Ureter (tissue), 1 donor: ENCODE measurements around the gene TSPAN10. TPM values are rescaled to one million over a fixed set of nuclear protein-coding genes. Genes with fewer than 3 reads are reported as not detected.

Experiments used
- DNase-seq: peaks from one replicate; pipeline ENCODE4 v3.0.0-alpha.2; 2020; ENCODE audit warnings: low spot score
- total RNA-seq: library from RNA; stranded (reverse); gene quantifications from one replicate; pipeline ENCODE4 v1.2.4, GENCODE V29; 2023
- donor health status: DM: yes; HTN: yes; CAD: no.

Gene TSPAN10
- total RNA-seq, 1 donor from 2014 or later, result 2.5 TPM

DNA sequence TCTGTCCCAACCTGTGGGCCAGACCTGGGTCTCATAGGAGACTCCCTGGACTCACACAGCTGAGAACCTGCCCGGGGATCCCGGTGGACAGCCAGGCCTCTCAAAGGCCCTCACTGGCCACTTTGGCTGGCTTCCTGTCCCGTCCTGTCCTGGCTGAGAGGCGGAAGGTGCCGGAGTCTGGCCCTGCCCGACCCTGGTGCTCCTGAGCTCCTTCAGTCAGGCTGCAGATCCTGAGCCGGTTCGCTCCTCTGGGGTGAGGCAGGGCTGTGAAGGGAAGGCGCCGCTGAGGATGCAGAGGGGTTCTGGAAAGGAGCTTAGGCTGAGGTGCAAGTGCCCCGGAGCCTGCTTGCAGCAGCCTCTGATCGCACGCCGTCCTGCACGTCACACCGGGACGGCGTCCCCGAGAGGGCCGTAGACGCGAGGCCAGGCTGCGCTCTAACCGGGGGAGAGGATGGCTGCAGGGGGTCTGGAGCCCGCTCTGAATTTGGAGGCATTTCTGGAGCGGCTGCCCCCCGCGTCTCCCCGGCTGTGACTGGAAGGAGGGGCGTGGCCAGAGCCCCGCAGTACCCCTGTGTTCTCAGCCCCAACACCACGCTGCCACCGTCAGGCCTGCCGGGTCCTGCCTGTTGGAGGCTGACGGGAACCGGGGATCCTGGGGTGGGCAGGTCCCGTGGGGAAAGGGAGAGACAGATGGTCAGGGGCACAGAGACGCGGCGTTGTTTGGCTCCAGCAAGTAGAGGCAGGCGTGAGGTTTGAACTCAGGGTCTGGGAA lies 51.0 kb downstream of the TSPAN10 start:
- no peak for DNase-seq

DNA sequence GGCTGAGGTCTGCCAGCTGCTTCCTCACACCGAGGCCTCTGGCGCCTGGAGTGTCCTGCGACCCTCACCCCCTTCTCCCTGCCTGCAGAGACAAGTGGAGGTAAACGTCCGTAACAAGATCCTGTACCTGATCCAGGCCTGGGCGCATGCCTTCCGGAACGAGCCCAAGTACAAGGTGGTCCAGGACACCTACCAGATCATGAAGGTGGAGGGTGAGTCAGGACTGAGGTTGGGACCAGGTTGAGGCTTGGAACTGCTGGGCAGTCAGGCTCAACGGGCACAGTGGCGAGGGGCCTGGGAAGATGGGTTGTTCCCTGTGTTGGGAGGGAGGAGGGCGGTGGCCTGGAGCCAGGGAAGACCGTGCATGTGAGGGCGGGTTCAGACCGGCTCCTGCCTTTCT lies 51.6 kb downstream of the TSPAN10 start:
- no peak for DNase-seq

GRCh38 chr17:81690066-81690465 lies 53.1 kb downstream of the TSPAN10 start:
- DNase-seq, result no peak

GRCh38 chr17:81690549-81690948 lies 53.6 kb downstream of the TSPAN10 start:
- DNase-seq, result no peak

DNA sequence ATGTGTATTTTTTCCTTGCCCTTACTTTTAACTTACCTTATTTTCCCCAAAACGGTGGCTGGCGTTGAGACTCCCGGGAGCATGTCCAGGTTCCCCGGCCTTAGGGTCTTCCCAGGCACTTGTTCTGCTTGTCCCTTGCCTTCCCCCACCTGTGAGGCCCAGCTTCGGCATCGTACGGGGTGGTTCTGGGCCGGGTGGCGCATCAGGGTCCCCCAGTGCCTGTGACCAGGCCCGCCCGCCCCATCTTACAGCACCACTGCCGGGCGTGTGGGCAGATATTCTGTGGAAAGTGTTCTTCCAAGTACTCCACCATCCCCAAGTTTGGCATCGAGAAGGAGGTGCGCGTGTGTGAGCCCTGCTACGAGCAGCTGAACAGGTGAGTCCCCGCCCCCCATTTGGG lies 54.2 kb downstream of the TSPAN10 start:
- DNase-seq, result no peak

- DNase-seq, result no peak
Observed at GRCh38 chr17:81691608-81692007, 54.6 kb downstream of the TSPAN10 start.

DNA sequence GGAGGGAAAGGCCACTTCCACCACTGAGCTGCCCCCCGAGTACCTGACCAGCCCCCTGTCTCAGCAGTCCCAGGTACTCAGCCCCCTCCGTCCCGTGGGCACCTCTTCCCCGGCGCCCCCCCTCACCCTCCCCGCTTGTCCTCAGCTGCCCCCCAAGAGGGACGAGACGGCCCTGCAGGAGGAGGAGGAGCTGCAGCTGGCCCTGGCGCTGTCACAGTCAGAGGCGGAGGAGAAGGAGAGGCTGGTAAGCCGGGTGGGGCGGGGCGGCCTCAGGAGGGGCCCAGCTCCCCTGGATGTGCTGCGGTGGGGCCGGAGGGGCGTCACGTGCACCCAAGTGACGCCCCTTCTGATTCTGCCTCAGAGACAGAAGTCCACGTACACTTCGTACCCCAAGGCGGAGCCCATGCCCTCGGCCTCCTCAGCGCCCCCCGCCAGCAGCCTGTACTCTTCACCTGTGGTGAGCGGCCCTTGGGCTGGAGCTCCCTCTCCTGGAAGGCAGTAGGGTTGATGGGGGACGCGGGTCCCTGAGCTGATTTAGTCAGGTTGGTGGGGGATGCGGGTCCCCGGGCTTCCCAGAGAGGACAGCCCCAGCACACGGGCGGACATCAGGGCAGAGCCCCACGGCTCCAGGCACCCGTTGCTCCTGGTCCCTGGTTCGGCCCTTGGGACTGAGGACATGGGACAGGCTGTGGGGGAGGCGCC lies 56.7 kb downstream of the TSPAN10 start:
- DNase-seq, result no peak

DNA sequence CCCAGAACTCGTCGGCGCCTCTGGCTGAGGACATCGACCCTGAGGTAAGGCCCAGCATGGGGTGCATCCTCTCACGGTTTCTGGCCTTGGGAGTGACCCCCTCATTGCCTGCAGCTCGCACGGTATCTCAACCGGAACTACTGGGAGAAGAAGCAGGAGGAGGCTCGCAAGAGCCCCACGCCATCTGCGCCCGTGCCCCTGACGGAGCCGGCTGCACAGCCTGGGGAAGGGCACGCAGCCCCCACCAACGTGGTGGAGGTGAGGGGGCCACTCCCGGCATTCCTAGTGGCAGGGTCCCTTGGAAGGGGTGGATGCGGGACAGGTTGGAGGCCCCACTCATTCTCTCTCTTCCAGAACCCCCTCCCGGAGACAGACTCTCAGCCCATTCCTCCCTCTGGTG lies 57.8 kb downstream of the TSPAN10 start:
- no peak for DNase-seq

- no peak for DNase-seq
Observed at GRCh38 chr17:81695211-81695610, 58.2 kb downstream of the TSPAN10 start.

DNA sequence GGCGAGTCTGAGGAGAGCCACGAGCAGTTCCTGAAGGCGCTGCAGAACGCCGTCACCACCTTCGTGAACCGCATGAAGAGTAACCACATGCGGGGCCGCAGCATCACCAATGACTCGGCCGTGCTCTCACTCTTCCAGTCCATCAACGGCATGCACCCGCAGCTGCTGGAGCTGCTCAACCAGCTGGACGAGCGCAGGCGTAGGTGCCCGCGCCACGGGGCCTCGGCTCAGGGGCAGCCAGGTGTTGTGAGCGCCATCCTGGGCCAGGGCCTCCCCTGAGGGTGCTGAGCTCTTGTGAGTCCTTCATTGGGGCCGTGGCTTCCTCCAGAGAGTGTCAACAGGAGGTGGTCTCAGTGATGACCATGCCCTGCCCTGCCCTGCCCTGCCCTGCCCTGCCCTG lies 58.8 kb downstream of the TSPAN10 start:
- DNase-seq, result no peak

GRCh38 chr17:81696218-81696941 lies 59.4 kb downstream of the TSPAN10 start:
- DNase-seq, result no peak

GRCh38 chr17:81697261-81698044 lies 60.5 kb downstream of the TSPAN10 start:
- DNase-seq, result no peak

Other genes with a start within 250 kb of the TSPAN10 start
- gene BAHCC1, start 241.7 kb upstream of the TSPAN10 start, total RNA-seq, result 23.7 TPM
- 3,857 TPM for gene ACTG1, start 124.4 kb upstream of the TSPAN10 start, total RNA-seq
- 4.2 TPM for gene FSCN2, start 108.8 kb upstream of the TSPAN10 start, total RNA-seq
- gene FAAP100, start 84.8 kb upstream of the TSPAN10 start, total RNA-seq, result 37.1 TPM
- gene NPLOC4, start 84 bp upstream of the TSPAN10 start, total RNA-seq, result 106 TPM
- gene PDE6G, start 19.3 kb downstream of the TSPAN10 start, total RNA-seq, result not detected
- 31.4 TPM for gene OXLD1, start 29.4 kb downstream of the TSPAN10 start, total RNA-seq
- gene CCDC137, start 29.5 kb downstream of the TSPAN10 start, total RNA-seq, result 19.2 TPM
- 35.5 TPM for gene ARL16, start 46.6 kb downstream of the TSPAN10 start, total RNA-seq
- gene HGS, start 46.8 kb downstream of the TSPAN10 start, total RNA-seq, result 101 TPM
- gene MRPL12, start 66.2 kb downstream of the TSPAN10 start, total RNA-seq, result 59.8 TPM
- gene SLC25A10, start 75.1 kb downstream of the TSPAN10 start, total RNA-seq, result 33.1 TPM
- gene GCGR, start 167.0 kb downstream of the TSPAN10 start, total RNA-seq, result not detected
- 73.6 TPM for gene MCRIP1, start 196.1 kb downstream of the TSPAN10 start, total RNA-seq
- not detected for gene PPP1R27, start 197.9 kb downstream of the TSPAN10 start, total RNA-seq
- 665 TPM for gene P4HB, start 223.3 kb downstream of the TSPAN10 start, total RNA-seq
- 498 TPM for gene ARHGDIA, start 234.1 kb downstream of the TSPAN10 start, total RNA-seq